GM23248 (cell line): Measurements from ENCODE around the gene FGGY.

Source experiments
- EZH2 ChIP-seq: fragments of 200-600 bp; sonication (generic); IDR thresholded peaks from 2 replicates; pipeline ENCODE4 v1.6.1; 2018; ENCODE audit warnings: antibody characterized with exemption, mild to moderate bottlenecking; ENCODE audit not compliant: insufficient read depth, poor library complexity, severe bottlenecking
- EZH2phosphoT487 ChIP-seq: fragments of 200-600 bp; sonication (generic); IDR thresholded peaks from 2 replicates; pipeline ENCODE4 v1.6.1; 2018; ENCODE audit warnings: antibody characterized with exemption, moderate library complexity, mild to moderate bottlenecking, low read depth; ENCODE audit not compliant: insufficient read depth

DNA sequence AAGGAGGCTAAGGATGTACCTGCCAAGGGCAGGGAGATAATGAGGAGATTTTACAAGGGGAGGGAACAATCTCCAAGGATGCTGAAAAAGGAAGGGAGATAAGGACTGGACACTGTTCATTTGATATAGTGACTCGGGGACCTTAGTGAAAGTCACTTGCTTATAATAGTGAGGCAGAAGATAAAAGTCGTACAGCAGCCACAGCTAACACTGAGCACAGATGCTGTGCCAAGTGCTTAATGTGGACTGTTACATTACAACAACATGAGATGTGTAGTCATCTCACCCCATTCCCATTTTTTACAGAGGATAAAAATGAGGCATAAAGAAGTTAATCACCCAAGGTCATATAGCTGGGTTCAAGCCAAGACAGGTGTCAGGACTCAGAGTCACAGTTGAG, 181.9 kb downstream of the FGGY start:
- TF ChIP-seq EZH2phosphoT487 (no peak), EZH2 (no peak)
